ENCODE results near the gene LAMA2.

LAMA2 gene

DNA sequence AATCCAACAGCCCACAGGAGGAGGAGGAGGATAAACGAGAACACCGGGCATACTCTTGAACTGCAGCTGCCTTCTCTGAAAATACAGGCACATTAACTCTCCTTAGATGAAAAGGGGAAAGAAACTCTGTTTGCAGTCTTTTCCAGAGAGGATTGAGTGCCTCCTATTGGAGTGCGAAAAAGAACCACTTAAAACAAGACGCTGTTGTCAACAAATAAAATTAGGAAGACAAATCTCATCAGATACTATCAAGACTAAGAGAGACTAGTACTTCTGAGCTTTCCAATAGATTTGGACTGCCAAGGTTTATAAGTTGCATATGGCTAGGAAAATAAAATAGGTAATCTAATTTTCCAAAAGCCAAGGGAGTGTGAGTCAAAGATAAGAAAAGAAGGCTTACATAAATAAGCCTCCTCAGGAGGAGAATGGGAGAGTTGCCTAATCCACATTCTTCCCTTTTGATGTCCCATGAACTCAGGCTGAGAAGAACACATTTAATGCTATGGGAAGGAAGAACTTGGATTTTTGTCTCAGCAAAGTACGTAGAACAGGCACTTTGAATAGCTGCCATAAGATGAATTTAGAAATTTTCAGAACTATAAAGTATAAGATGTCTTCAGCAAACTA is 672.4 kb downstream of the LAMA2 start:
- no peak overlapping the region for H3K4me3 ChIP-seq (ENCODE audit: low read depth, low read length)
- TF ChIP-seq, protein P1, sequence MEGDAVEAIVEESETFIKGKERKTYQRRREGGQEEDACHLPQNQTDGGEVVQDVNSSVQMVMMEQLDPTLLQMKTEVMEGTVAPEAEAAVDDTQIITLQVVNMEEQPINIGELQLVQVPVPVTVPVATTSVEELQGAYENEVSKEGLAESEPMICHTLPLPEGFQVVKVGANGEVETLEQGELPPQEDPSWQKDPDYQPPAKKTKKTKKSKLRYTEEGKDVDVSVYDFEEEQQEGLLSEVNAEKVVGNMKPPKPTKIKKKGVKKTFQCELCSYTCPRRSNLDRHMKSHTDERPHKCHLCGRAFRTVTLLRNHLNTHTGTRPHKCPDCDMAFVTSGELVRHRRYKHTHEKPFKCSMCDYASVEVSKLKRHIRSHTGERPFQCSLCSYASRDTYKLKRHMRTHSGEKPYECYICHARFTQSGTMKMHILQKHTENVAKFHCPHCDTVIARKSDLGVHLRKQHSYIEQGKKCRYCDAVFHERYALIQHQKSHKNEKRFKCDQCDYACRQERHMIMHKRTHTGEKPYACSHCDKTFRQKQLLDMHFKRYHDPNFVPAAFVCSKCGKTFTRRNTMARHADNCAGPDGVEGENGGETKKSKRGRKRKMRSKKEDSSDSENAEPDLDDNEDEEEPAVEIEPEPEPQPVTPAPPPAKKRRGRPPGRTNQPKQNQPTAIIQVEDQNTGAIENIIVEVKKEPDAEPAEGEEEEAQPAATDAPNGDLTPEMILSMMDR (IDR thresholded peaks at IDR 0.05; ENCODE audit: low read depth, low read length): no peak

DNA sequence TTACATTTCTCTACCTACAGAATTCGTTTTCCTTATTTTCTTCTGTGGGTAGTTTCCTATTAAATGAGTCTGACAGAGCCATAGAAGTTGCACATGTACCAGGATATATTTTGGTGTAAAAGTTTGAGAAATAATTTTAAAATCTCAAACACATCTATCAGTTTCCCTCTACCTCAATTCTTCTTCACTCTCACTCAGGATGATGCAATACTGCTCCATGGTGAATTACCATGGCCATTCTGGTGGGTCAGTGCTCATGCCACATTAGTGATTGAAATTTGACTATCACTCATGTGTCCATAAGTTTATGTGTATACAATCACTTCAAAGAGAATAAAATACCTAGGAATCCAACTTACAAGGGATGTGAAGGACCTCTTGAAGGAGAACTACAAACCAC is 675.3 kb downstream of the LAMA2 start:
- TF ChIP-seq, protein P1 (IDR thresholded peaks at IDR 0.05; ENCODE audit: low read depth, low read length): no peak
- no peak overlapping the region for H3K4me3 ChIP-seq (ENCODE audit: low read depth, low read length)

DNA sequence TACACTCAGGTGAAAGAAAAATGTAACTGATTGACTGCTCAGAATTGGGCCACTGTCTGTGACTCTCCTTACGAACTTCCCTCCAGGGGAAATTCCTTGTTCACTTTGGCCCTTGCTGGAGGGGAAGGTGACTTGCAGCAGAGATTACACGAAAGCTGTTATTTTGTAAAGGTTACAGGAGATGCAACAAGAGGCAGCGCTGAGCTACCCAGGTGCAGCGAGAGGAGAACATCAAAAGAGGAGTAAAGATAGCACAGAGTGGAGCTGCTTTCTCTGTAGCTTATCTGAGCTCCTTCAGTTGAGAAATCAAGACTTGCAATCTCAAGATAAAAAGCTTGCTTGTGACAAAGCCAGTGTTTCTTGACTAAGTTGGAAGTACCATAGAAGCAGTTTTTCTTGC is 682.4 kb downstream of the LAMA2 start:
- TF ChIP-seq, protein P1 (IDR thresholded peaks at IDR 0.05; ENCODE audit: low read depth, low read length): no peak
- no peak overlapping the region for H3K4me3 ChIP-seq (ENCODE audit: low read depth, low read length)

DNA sequence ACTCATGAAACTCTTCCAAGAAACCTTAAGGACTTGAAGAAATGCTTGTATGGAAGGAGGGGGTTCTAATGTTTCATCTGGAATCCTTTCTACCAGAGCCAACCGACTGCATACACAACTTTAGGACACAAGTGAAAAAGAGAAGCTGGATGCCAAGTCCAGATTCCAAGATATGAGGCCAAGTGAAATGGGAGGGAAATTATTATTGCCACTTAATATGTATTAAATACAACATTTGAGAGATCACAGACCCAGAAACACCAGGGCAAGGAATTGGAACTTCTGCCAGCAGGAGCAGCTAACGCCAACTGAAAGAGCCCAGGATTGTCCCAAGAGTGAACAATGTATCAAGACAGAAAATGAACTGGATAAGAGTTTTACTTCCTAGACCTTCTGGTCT is 682.9 kb downstream of the LAMA2 start:
- TF ChIP-seq, protein P1 (IDR thresholded peaks at IDR 0.05; ENCODE audit: low read depth, low read length): no peak

More for the DNA sequence above, 682.9 kb downstream of the LAMA2 start:
- no peak overlapping the region for H3K4me3 ChIP-seq (ENCODE audit: low read depth, low read length)
